Endothelial cell of umbilical vein (primary cell): Measurements from ENCODE around the gene PRDM12.

Source experiments
- CTCF ChIP-seq, 2 donors: IDR thresholded peaks; 1 replicate in 1 of 2; 2 replicates in 1 of 2; pipeline ENCODE4 v1.5.1; 2011; ENCODE audit warnings: low read length in 2 of 2, mild to moderate bottlenecking in 2 of 2, moderate library complexity in 2 of 2, control low read depth in 1 of 2, inconsistent platforms in 1 of 2, low read depth in 1 of 2; ENCODE audit not compliant: insufficient read depth in 1 of 2; ENCODE audit errors: extremely low read depth in 1 of 2
- POLR2A ChIP-seq: IDR thresholded peaks from 2 replicates; pipeline ENCODE4 v1.6.1; 2012; ENCODE audit warnings: low read depth, mild to moderate bottlenecking, control low read depth, low read length
- POLR2AphosphoS5 ChIP-seq: IDR thresholded peaks from 2 replicates; pipeline ENCODE4 v1.6.1; 2012; ENCODE audit warnings: low read depth, mild to moderate bottlenecking, control low read depth, low read length, moderate library complexity; ENCODE audit not compliant: insufficient read depth

DNA sequence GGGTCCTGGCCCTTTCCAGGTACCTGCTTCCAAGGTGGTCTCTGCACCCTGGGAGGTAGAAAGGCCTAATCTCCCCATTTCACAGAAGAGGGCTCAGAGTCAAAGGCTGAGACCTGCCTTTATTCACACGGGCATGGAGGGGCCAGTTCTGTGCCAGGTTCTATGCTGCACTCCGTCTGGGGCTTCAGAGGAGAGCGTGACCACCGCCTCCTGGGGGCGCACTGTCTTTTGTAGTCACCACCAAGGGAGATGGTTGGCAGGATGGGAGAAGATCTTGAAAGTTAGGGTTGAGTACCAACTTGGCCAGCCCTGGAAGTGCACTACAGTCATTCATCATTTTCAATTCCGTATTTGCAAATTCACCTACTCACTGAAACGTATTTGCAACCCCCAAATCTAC lies 23.7 kb upstream of the PRDM12 start:
- TF ChIP-seq CTCF (IDR thresholded peaks at IDR 0.05; ENCODE audit: extremely low read depth in 1 of 2, insufficient read depth in 1 of 2, low read depth in 1 of 2, low read length in 2 of 2) (no peak), POLR2A (no peak), POLR2AphosphoS5 (no peak)
